Tibial artery (tissue), 4 donors: Measurements from ENCODE around the gene MTERF2.
A peak's percentile ranks its signal among the peaks of the same experiment; 100 is the strongest.

ENCODE experiments used
- DNase-seq, 2 donors: peaks; one replicate each; pipeline ENCODE4 v3.0.0-alpha.2; 2019
- H3K27ac ChIP-seq, 2 donors: fragments of 200-600 bp; sonication (generic) in 1 of 2; 1 replicate in 1 of 2; 2 replicates in 1 of 2; pipeline ENCODE4 v1.5.1; 2018 to 2019; ENCODE audit warnings: mild to moderate bottlenecking in 1 of 2
- H3K27me3 ChIP-seq, 2 donors: fragments of 200-600 bp; sonication (generic) in 1 of 2; one replicate each; pipeline versions ENCODE4 v1.5.1 to v1.6.0; 2016 to 2019
- H3K36me3 ChIP-seq, 3 donors: fragments of 200-600 bp; sonication (generic) in 2 of 3; one replicate each; pipeline ENCODE4 v1.5.1; 2016 to 2019; ENCODE audit warnings: mild to moderate bottlenecking in 2 of 3
- H3K4me1 ChIP-seq, 4 donors: fragments of 200-600 bp; sonication (generic) in 2 of 4; 1 replicate in 3 of 4; 2 replicates in 1 of 4; pipeline ENCODE4 v1.5.1; 2016 to 2019
- H3K4me3 ChIP-seq, 2 donors: fragments of 200-600 bp; sonication (generic) in 1 of 2; 1 replicate in 1 of 2; 2 replicates in 1 of 2; pipeline ENCODE4 v1.5.1; 2018 to 2019; ENCODE audit warnings: mild to moderate bottlenecking in 2 of 2
- H3K9me3 ChIP-seq, 3 donors: fragments of 200-600 bp; sonication (generic) in 1 of 3; one replicate each; pipeline ENCODE4 v1.5.1; 2016 to 2019
- CTCF ChIP-seq, 2 experiments: fragments of 200-600 bp in 1 of 2; fragments of 450-650 bp in 1 of 2; IDR thresholded peaks; one replicate each; pipeline ENCODE4 v1.5.1; 2017 to 2019; ENCODE audit warnings: antibody characterized with exemption in 2 of 2, mild to moderate bottlenecking in 1 of 2, moderate library complexity in 1 of 2
- intact Hi-C: fragments of 100-400 bp; cut with DNase I; formaldehyde crosslinking; loops from one replicate; pipeline ENCODE4 v1.15.0; 2023; ENCODE audit warnings: low total_unique reads

MTERF2 gene

GRCh38 chr12:106973545-106973944 is 13.4 kb downstream of the MTERF2 start:
- no peak overlapping the region for H3K27ac ChIP-seq
- H3K36me3 ChIP-seq, result peaks cover 22 to 24% (median 23%) of the 10 kb centered on the region in 3 donors
- DNase-seq, result no peak
- intact Hi-C loops, result no loop called here
- H3K27me3 ChIP-seq, result no peaks in the 10 kb centered on the region
- no peak for TF ChIP-seq CTCF (IDR thresholded peaks at IDR 0.05)
- no peak overlapping the region for H3K4me3 ChIP-seq
- H3K4me1 ChIP-seq, result peaks cover 0 to 50% (median 13%) of the 10 kb centered on the region in 4 donors
- no peaks in the 10 kb centered on the region for H3K9me3 ChIP-seq

- intact Hi-C loops, result no loop called here
- Histone ChIP-seq H3K4me3 (no peak overlapping the region), H3K27me3 (no peaks in the 10 kb centered on the region), H3K9me3 (no peaks in the 10 kb centered on the region), H3K36me3 (peaks cover 38 to 44% (median 38%) of the 10 kb centered on the region in 3 donors), H3K4me1 (peaks cover 0 to 25% (median 3%) of the 10 kb centered on the region in 4 donors), H3K27ac (no peak overlapping the region)
- no peak for TF ChIP-seq CTCF (IDR thresholded peaks at IDR 0.05)
- no peak for DNase-seq
Observed at GRCh38 chr12:106971065-106971464, 15.9 kb downstream of the MTERF2 start.

- Histone ChIP-seq H3K9me3 (no peaks in the 10 kb centered on the region), H3K4me3 (no peak overlapping the region), H3K4me1 (peaks cover 0 to 49% (median 6%) of the 10 kb centered on the region in 4 donors), H3K27me3 (no peaks in the 10 kb centered on the region), H3K36me3 (peaks cover 18 to 34% (median 21%) of the 10 kb centered on the region in 3 donors), H3K27ac (no peak overlapping the region)
- no peak for DNase-seq
- TF ChIP-seq CTCF (IDR thresholded peaks at IDR 0.05), result no peak
- intact Hi-C loops, result no loop called here
Observed at GRCh38 chr12:106964526-106964925, 22.4 kb downstream of the MTERF2 start.

DNA sequence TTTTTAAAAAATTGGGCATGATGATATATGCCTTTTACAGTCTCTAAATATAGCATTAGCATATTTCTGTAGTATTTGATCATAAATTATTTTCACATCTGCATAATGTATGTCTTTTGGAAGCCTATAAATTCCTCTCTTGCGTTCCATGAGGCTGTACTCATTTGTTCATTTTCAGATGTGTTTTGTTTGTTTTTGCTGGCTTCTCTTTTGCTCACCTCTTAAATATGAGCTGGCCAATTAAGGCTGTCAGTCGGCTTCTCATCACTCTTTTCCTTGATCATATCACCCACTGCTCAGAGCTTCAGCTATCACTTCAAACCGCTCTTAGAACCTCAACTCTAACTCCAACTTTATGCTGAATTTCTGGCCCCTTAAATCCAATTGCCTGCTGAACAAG is 24.7 kb downstream of the MTERF2 start:
- Histone ChIP-seq H3K4me1 (peaks cover 0 to 71% (median 24%) of the 10 kb centered on the region in 4 donors), H3K9me3 (no peaks in the 10 kb centered on the region), H3K27me3 (no peaks in the 10 kb centered on the region), H3K4me3 (no peak overlapping the region), H3K36me3 (peaks cover 2 to 18% (median 4%) of the 10 kb centered on the region in 3 donors), H3K27ac (no peak overlapping the region)
- TF ChIP-seq CTCF (IDR thresholded peaks at IDR 0.05), result no peak
- no peak for DNase-seq
- intact Hi-C loops, result no loop called here

GRCh38 chr12:106960443-106960842 is 26.5 kb downstream of the MTERF2 start:
- H3K9me3 ChIP-seq, result no peaks in the 10 kb centered on the region
- peaks cover 0 to 74% (median 24%) of the 10 kb centered on the region in 4 donors for H3K4me1 ChIP-seq
- DNase-seq, result no peak
- peaks cover 0 to 4% (median 0%) of the 10 kb centered on the region in 3 donors for H3K36me3 ChIP-seq
- no peak for TF ChIP-seq CTCF (IDR thresholded peaks at IDR 0.05)
- intact Hi-C loops, result no loop called here
- no peak overlapping the region for H3K4me3 ChIP-seq
- no peak overlapping the region for H3K27ac ChIP-seq
- no peaks in the 10 kb centered on the region for H3K27me3 ChIP-seq

DNA sequence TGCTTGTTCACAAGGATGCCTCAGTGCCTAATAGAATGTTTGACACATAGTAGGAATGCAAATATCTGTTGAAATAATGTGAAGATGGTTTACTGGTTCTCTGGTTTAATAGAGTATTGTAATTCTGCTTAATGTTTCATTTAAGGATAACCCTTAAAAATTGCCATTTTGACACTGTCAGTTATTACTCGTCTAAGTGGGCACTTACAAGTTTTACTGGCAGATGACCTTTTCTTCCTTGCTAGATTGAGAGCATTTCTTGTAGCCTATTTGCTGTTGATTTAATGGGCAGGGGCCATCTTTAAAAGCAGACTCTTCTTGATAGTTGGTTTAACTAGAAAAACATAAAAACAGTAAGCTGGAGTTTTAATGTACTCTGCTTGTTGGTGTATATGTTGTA is 29.4 kb downstream of the MTERF2 start:
- DNase-seq, result no peak
- Histone ChIP-seq H3K4me1 (peaks cover 0 to 64% (median 27%) of the 10 kb centered on the region in 4 donors), H3K27ac (peak overlapping the region; percentile 100), H3K4me3 (peak overlapping the region; percentile 95 to 97), H3K36me3 (no peaks in the 10 kb centered on the region), H3K27me3 (no peaks in the 10 kb centered on the region), H3K9me3 (no peaks in the 10 kb centered on the region)
- TF ChIP-seq CTCF (IDR thresholded peaks at IDR 0.05), result no peak
- intact Hi-C loops, result loop anchor here (2.0 kb wide), 2 partner anchors 29 to 135 kb away; partner anchors contain the start of genes CRY1 and MTERF2
